ENCODE results near the gene GABBR2. TPM values are rescaled to one million over a fixed set of nuclear protein-coding genes. Genes with fewer than 3 reads are reported as not detected.

The GABBR2 gene
- total and polyA plus RNA-seq, 9 of the 15 experiments (the other 6 are each of a cell fraction or from before 2014, with no cell fraction given): 0.15 to 1.9 (median 0.32) TPM

- peak; percentile 85 for ATAC-seq
- CTCF ChIA-PET (ENCODE audit: low intra/inter-chr PET ratio): interaction anchor here (0.5 kb wide), 1 partner anchor 255 kb away, joined by 3 read pairs; no protein-coding TSS in a partner anchor
- no peak overlapping the region for H3K27ac ChIP-seq (ENCODE audit: extremely low read depth, low read depth, low read length)
- TF ChIP-seq ESRRA (IDR thresholded peaks at IDR 0.05; ENCODE audit: borderline replicate concordance, low read depth) (peak; percentile 60; the same call in 1 of the 2 replicates), ZNF175 (CRISPR knock-in tag; IDR thresholded peaks at IDR 0.05; ENCODE audit: low read depth) (no peak), PHF20 (IDR thresholded peaks at IDR 0.05; ENCODE audit: partially characterized antibody) (peak; percentile 64), NR4A1 (CRISPR knock-in tag; IDR thresholded peaks at IDR 0.05) (no peak), NR4A1 (tag; IDR thresholded peaks at IDR 0.05) (no peak), JUND (IDR thresholded peaks at IDR 0.05; ENCODE audit: borderline replicate concordance, low read depth, low read length) (0 out of 2 replicates have a peak, but pooled peaks have one; percentile 19), JUND (tag; IDR thresholded peaks at IDR 0.05; ENCODE audit: borderline replicate concordance, low read depth, low read length) (no peak), ZNF586 (CRISPR knock-in tag; conservative IDR thresholded peaks at IDR 0.05) (no peak), EGR1 (conservative IDR thresholded peaks at IDR 0.05) (0 out of 2 replicates have a peak, but pooled peaks have one; percentile 21), MAX (CRISPR knock-in tag; IDR thresholded peaks at IDR 0.05) (no peak), VEZF1 (CRISPR knock-in tag; IDR thresholded peaks at IDR 0.05) (peak; percentile 32; the same call in 1 of the 2 replicates), RAD21 (CRISPR knock-in tag; conservative IDR thresholded peaks at IDR 0.05 in 1 of 2, IDR thresholded peaks at IDR 0.05 in 1 of 2) (peak in 1 of 2 experiments; percentile 58; a peak in 2 of 4 replicates), RFX5 (IDR thresholded peaks at IDR 0.05; ENCODE audit: low read depth, low read length) (no peak), PCBP2 (IDR thresholded peaks at IDR 0.05; ENCODE audit: low read depth, low read length, poor library complexity, severe bottlenecking) (no peak), TFAP4 (CRISPR knock-in tag; IDR thresholded peaks at IDR 0.05; ENCODE audit: borderline replicate concordance) (peak; percentile 50; the same call in 1 of the 2 replicates), HMG20A (CRISPR knock-in tag; conservative IDR thresholded peaks at IDR 0.05) (no peak), POLR2A (conservative IDR thresholded peaks at IDR 0.05) (no peak), ZNF655 (CRISPR knock-in tag; IDR thresholded peaks at IDR 0.05) (no peak)
Observed at GRCh38 chr9:98570663-98571440, 137.9 kb downstream of the GABBR2 start.

More at GRCh38 chr9:98570663-98571440, 137.9 kb downstream of the GABBR2 start:
- no peaks in the 10 kb centered on the region for H3K36me3 ChIP-seq (ENCODE audit: control insufficient read depth, insufficient read depth, low read length)
- no TSS peak for BruUV-seq (replicated peaks)
- no peak overlapping the region for H3K9ac ChIP-seq (ENCODE audit: insufficient read depth in 1 of 2, low read depth in 2 of 2, low read length in 2 of 2)
- H4K20me1 ChIP-seq (replicated peaks; ENCODE audit: control insufficient read depth, insufficient read depth, low read length): 0 out of 2 replicates have a peak, but pooled peaks cover under 1% of the 10 kb centered on the region
- intact Hi-C loops (cut with micrococcal nuclease) (loop anchor here (10.0 kb wide), 1 partner anchor 256 kb away; no protein-coding TSS in a partner anchor), in situ Hi-C loops (cut with MboI) (no loop called here)
- POLR2A ChIA-PET: interaction anchor here (0.7 to 1.6 kb wide), 3 partner anchors 11 to 24 kb away, joined by 3 to 4 read pairs (median 4); no protein-coding TSS in a partner anchor
- DNase-seq (ENCODE audit: extremely low read depth in 1 of 4, low spot score in 3 of 4) (peak in 3 of 4 experiments; percentile 41 to 63 (median 57)), FAIRE-seq (no peak)
- H3K9me3 ChIP-seq (replicated peaks; ENCODE audit: control insufficient read depth, insufficient read depth, low read depth, low read length): no peaks in the 10 kb centered on the region; the same call in 1 of the 2 replicates
- 49% methylated on average over 11 of the region's 12 CpGs for WGBS (ENCODE audit: insufficient coverage, low coverage, missing lambda C conversion rate)
- no peak overlapping the region for H3K4me2 ChIP-seq (ENCODE audit: insufficient read depth, low read length)
- H3K27me3 ChIP-seq (ENCODE audit: control insufficient read depth in 2 of 2, insufficient read depth in 2 of 2, low read length in 2 of 2): no peaks in the 10 kb centered on the region
- peak overlapping the region; percentile 62; the same call in 1 of the 2 replicates for H2AFZ ChIP-seq (ENCODE audit: low read depth, low read length)
- peaks cover 10 to 15% of the 10 kb centered on the region in 2 experiments for H3K4me1 ChIP-seq (replicated peaks in 1 of 2; ENCODE audit: control insufficient read depth in 2 of 2, insufficient read depth in 2 of 2, low read length in 2 of 2)
- H3K79me2 ChIP-seq (ENCODE audit: control insufficient read depth, insufficient read depth, low read length): no peaks in the 10 kb centered on the region
- peaks cover 1% of the 10 kb centered on the region for H3K9me1 ChIP-seq (ENCODE audit: control insufficient read depth, insufficient read depth, low read length)
- no peak overlapping the region for H3K4me3 ChIP-seq

Measured in K562 (cell line).